Measurements from ENCODE around the gene NDUFA1.
"Not testable (repeated sequence)": the region's sequence is repeated elsewhere in the genome, so short reads cannot be mapped to it uniquely, and the experiment has no call there.

The NDUFA1 gene

GRCh38 chrX:119900976-119901375, 29.3 kb downstream of the NDUFA1 start:
- no peaks in the 10 kb centered on the region for H3K9me3 ChIP-seq (ENCODE audit: control insufficient read depth in 5 of 5, low read length in 5 of 5)
- no peak overlapping the region for H3K4me3 ChIP-seq (ENCODE audit: low read depth in 1 of 5, low read length in 5 of 5)
- H3K4me1 ChIP-seq (ENCODE audit: control insufficient read depth in 5 of 5, insufficient read depth in 5 of 5, low read length in 5 of 5), result peaks cover 0 to 3% (median 0%) of the 10 kb centered on the region in 5 donors
- no peak overlapping the region for H3K9ac ChIP-seq (ENCODE audit: low read length in 5 of 5)
- peaks cover 3 to 6% (median 4%) of the 10 kb centered on the region in 5 donors for H3K27me3 ChIP-seq (ENCODE audit: control insufficient read depth in 5 of 5, insufficient read depth in 4 of 5, low read length in 5 of 5)
- H3K27ac ChIP-seq (ENCODE audit: low read depth, low read length), result no peak overlapping the region
- no peaks in the 10 kb centered on the region for H3K36me3 ChIP-seq (ENCODE audit: control insufficient read depth in 5 of 5, insufficient read depth in 5 of 5, low read length in 5 of 5)

DNA sequence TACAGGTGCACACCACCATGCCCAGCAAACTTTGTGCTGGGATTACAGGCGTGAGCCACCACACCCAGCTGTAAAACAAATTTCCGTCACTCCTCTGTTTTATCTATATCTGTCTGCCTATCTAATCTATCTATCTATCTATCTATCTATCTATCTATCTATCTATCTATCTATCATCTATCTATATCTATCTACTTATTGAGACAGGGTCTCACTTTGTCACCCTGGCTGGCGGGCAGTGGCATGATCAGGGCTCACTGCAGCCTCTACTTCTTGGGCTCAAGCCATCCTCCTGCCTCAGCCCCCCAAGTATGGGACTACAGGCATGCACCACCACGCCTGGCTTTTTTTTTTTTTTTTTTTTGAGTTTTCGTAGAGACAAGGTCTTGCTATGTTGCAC, 44.7 kb downstream of the NDUFA1 start:
- peaks cover 0 to 3% (median 0%) of the 10 kb centered on the region in 5 donors for H3K27me3 ChIP-seq (ENCODE audit: control insufficient read depth in 5 of 5, insufficient read depth in 4 of 5, low read length in 5 of 5)
- H3K4me3 ChIP-seq (ENCODE audit: low read depth in 1 of 5, low read length in 5 of 5), result no peak overlapping the region
- no peak overlapping the region for H3K27ac ChIP-seq (ENCODE audit: low read depth, low read length)

GRCh38 chrX:119917877-119918276, 46.2 kb downstream of the NDUFA1 start:
- Histone ChIP-seq H3K9ac (ENCODE audit: low read length in 5 of 5) (no peak overlapping the region), H3K27me3 (ENCODE audit: control insufficient read depth in 5 of 5, insufficient read depth in 4 of 5, low read length in 5 of 5) (peaks cover 0 to 3% (median 0%) of the 10 kb centered on the region in 5 donors), H3K36me3 (ENCODE audit: control insufficient read depth in 5 of 5, insufficient read depth in 5 of 5, low read length in 5 of 5) (no peaks in the 10 kb centered on the region), H3K4me1 (ENCODE audit: control insufficient read depth in 5 of 5, insufficient read depth in 5 of 5, low read length in 5 of 5) (no peaks in the 10 kb centered on the region), H3K9me3 (ENCODE audit: control insufficient read depth in 5 of 5, low read length in 5 of 5) (no peaks in the 10 kb centered on the region), H3K4me3 (ENCODE audit: low read depth in 1 of 5, low read length in 5 of 5) (no peak overlapping the region), H3K27ac (ENCODE audit: low read depth, low read length) (no peak overlapping the region)

More for the DNA sequence above, 44.7 kb downstream of the NDUFA1 start:
- H3K9me3 ChIP-seq (ENCODE audit: control insufficient read depth in 5 of 5, low read length in 5 of 5), result no peaks in the 10 kb centered on the region
- no peaks in the 10 kb centered on the region for H3K36me3 ChIP-seq (ENCODE audit: control insufficient read depth in 5 of 5, insufficient read depth in 5 of 5, low read length in 5 of 5)
- no peak overlapping the region for H3K9ac ChIP-seq (ENCODE audit: low read length in 5 of 5)
- no peaks in the 10 kb centered on the region for H3K4me1 ChIP-seq (ENCODE audit: control insufficient read depth in 5 of 5, insufficient read depth in 5 of 5, low read length in 5 of 5)

DNA sequence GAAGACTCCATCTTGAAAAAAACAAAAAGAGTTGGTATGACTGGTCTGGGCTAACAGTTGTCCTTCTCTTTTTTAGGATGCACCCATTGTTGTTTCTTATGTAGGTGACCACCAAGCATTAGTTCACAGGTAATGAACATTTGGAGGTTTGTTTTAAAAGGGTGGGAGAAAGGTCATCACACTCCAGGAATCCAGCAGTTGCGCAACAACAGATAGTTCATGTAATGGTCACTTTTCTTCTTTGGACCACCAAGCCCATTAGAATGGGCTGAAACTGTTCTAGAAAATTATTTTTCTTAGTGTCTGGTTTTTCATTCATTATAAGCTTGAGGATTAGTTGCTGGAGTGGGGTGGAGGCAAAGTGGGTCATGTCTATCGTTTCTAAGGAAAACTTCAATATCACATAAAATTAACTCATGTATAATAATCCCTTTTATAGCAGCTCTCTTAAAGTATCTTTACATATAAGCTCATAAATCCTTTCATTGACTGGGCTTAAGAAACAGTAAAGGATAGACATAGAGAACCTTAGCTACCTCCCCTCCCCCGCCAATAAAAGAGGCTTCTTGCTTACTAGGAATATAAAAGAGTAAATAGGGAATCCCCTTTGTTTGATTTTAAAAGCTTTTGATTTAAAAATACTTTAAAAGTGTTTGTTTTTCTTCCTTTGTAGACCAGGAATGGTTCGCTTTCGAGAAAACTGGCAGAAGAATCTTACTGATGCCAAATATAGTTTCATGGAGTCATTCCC, 48.4 kb downstream of the NDUFA1 start:
- Histone ChIP-seq H3K27me3 (ENCODE audit: control insufficient read depth in 5 of 5, insufficient read depth in 4 of 5, low read length in 5 of 5) (peaks cover 0 to 3% (median 0%) of the 10 kb centered on the region in 5 donors), H3K27ac (ENCODE audit: low read depth, low read length) (no peak overlapping the region), H3K4me3 (ENCODE audit: low read depth in 1 of 5, low read length in 5 of 5) (no peak overlapping the region), H3K9ac (ENCODE audit: low read length in 5 of 5) (no peak overlapping the region), H3K36me3 (ENCODE audit: control insufficient read depth in 5 of 5, insufficient read depth in 5 of 5, low read length in 5 of 5) (peaks cover 0 to 9% (median 0%) of the 10 kb centered on the region in 5 donors), H3K4me1 (ENCODE audit: control insufficient read depth in 5 of 5, insufficient read depth in 5 of 5, low read length in 5 of 5) (no peaks in the 10 kb centered on the region), H3K9me3 (ENCODE audit: control insufficient read depth in 5 of 5, low read length in 5 of 5) (no peaks in the 10 kb centered on the region)

- H3K36me3 ChIP-seq (ENCODE audit: control insufficient read depth in 5 of 5, insufficient read depth in 5 of 5, low read length in 5 of 5), result peaks cover 0 to 12% (median 0%) of the 10 kb centered on the region in 5 donors
- H3K9me3 ChIP-seq (ENCODE audit: control insufficient read depth in 5 of 5, low read length in 5 of 5); H3K4me3 ChIP-seq (ENCODE audit: low read depth in 1 of 5, low read length in 5 of 5); H3K4me1 ChIP-seq (ENCODE audit: control insufficient read depth in 5 of 5, insufficient read depth in 5 of 5, low read length in 5 of 5); H3K27ac ChIP-seq (ENCODE audit: low read depth, low read length); H3K27me3 ChIP-seq (ENCODE audit: control insufficient read depth in 5 of 5, insufficient read depth in 4 of 5, low read length in 5 of 5); H3K9ac ChIP-seq (ENCODE audit: low read length in 5 of 5): not testable (repeated sequence)
Measured at GRCh38 chrX:119922391-119922790, 50.8 kb downstream of the NDUFA1 start.

Data from subcutaneous abdominal adipose tissue (tissue), 5 donors.